H9 (cell line): Measurements from ENCODE around the gene MTA3. TPM values are rescaled to one million over a fixed set of nuclear protein-coding genes. Genes with fewer than 3 reads are reported as not detected.

ENCODE experiments used
- DNase-seq: peaks from one replicate; pipeline ENCODE4 v3.0.0-alpha.2; 2017
- H2AFZ ChIP-seq: one replicate; pipeline ENCODE4 v1.6.1; 2013; ENCODE audit warnings: mild to moderate bottlenecking, low read length, control low read depth, moderate library complexity
- H2AK5ac ChIP-seq: 2 replicates; pipeline ENCODE4 v1.6.1; 2013; ENCODE audit warnings: low read length, control low read depth, mixed read lengths; ENCODE audit not compliant: insufficient read length
- H2BK120ac ChIP-seq: one replicate; pipeline ENCODE4 v1.6.1; 2013; ENCODE audit warnings: low read depth, mild to moderate bottlenecking, low read length, control low read depth, inconsistent platforms; ENCODE audit not compliant: poor library complexity, severe bottlenecking
- H2BK12ac ChIP-seq: 2 replicates; pipeline ENCODE4 v1.6.1; 2013; ENCODE audit warnings: low read length, control low read depth, mixed read lengths, low read depth; ENCODE audit not compliant: insufficient read length
- H2BK15ac ChIP-seq: 2 replicates; pipeline ENCODE4 v1.6.1; 2013; ENCODE audit warnings: low read depth, low read length, control low read depth
- H2BK20ac ChIP-seq: one replicate; pipeline ENCODE4 v1.6.1; 2013; ENCODE audit warnings: low read depth, mild to moderate bottlenecking, low read length, control low read depth, inconsistent platforms; ENCODE audit not compliant: poor library complexity, severe bottlenecking
- H2BK5ac ChIP-seq: 2 replicates; pipeline ENCODE4 v1.6.1; 2013; ENCODE audit warnings: low read length, control low read depth, mixed read lengths; ENCODE audit not compliant: insufficient read length
- H3K14ac ChIP-seq: 2 replicates; pipeline ENCODE4 v1.6.1; 2013; ENCODE audit warnings: low read length, control low read depth; ENCODE audit not compliant: insufficient read depth
- H3K18ac ChIP-seq: 2 replicates; pipeline ENCODE4 v1.6.1; 2013; ENCODE audit warnings: low read depth, mild to moderate bottlenecking, mixed read lengths, low read length, control low read depth; ENCODE audit not compliant: insufficient read length
- H3K23ac ChIP-seq: 2 replicates; pipeline ENCODE4 v1.6.1; 2013; ENCODE audit warnings: low read length, control low read depth, mixed read lengths, low read depth; ENCODE audit not compliant: insufficient read length
- H3K23me2 ChIP-seq: 2 replicates; pipeline ENCODE4 v1.6.1; 2013; ENCODE audit warnings: low read depth, mild to moderate bottlenecking, mixed read lengths, low read length, control low read depth; ENCODE audit not compliant: insufficient read length, poor library complexity, severe bottlenecking
- H3K27ac ChIP-seq: 2 replicates; pipeline ENCODE4 v1.5.1; 2013; ENCODE audit warnings: low read length, control low read depth, mixed read lengths, low read depth; ENCODE audit not compliant: insufficient read length
- H3K27me3 ChIP-seq: 2 replicates; pipeline ENCODE4 v1.6.1; 2013; ENCODE audit warnings: low read length, control low read depth, inconsistent platforms; ENCODE audit not compliant: insufficient read depth
- H3K4ac ChIP-seq: 2 replicates; pipeline ENCODE4 v1.6.1; 2013; ENCODE audit warnings: low read depth, mild to moderate bottlenecking, control low read depth, inconsistent platforms, low read length, moderate library complexity
- H3K4me1 ChIP-seq: 2 replicates; pipeline ENCODE4 v1.6.1; 2013; ENCODE audit warnings: low read length, control low read depth, inconsistent platforms; ENCODE audit not compliant: insufficient read depth
- H3K4me2 ChIP-seq: 2 replicates; pipeline ENCODE4 v1.6.1; 2013; ENCODE audit warnings: low read length, control low read depth, mixed read lengths; ENCODE audit not compliant: insufficient read length, insufficient read depth
- H3K56ac ChIP-seq: 2 replicates; pipeline ENCODE4 v1.6.1; 2013; ENCODE audit warnings: low read depth, mild to moderate bottlenecking, mixed read lengths, low read length, control low read depth; ENCODE audit not compliant: insufficient read length
- H3K79me1 ChIP-seq: 2 replicates; pipeline ENCODE4 v1.6.1; 2013; ENCODE audit warnings: low read depth, mild to moderate bottlenecking, moderate library complexity, low read length, control low read depth, inconsistent platforms; ENCODE audit not compliant: insufficient read depth, poor library complexity, severe bottlenecking
- H3K79me2 ChIP-seq: 2 replicates; pipeline ENCODE4 v1.6.1; 2013; ENCODE audit warnings: low read length, control low read depth, inconsistent platforms; ENCODE audit not compliant: insufficient read depth
- H3K9ac ChIP-seq: 2 replicates; pipeline ENCODE4 v1.6.1; 2013; ENCODE audit warnings: low read length, control low read depth, mixed read lengths; ENCODE audit not compliant: insufficient read length; ENCODE audit errors: extremely low read depth
- H3K9me3 ChIP-seq: one replicate; pipeline ENCODE4 v1.6.1; 2013; ENCODE audit warnings: low read depth, low read length, inconsistent platforms; ENCODE audit not compliant: control insufficient read depth
- H3T11ph ChIP-seq: one replicate; pipeline ENCODE4 v1.6.1; 2013; ENCODE audit warnings: mild to moderate bottlenecking, low read length, control low read depth, inconsistent platforms
- H4K20me1 ChIP-seq: one replicate; pipeline ENCODE4 v1.6.1; 2013; ENCODE audit not compliant: control insufficient read depth, insufficient read length, insufficient read depth
- H4K5ac ChIP-seq: 2 replicates; pipeline ENCODE4 v1.6.1; 2013; ENCODE audit warnings: low read depth, mild to moderate bottlenecking, mixed read lengths, low read length, control low read depth; ENCODE audit not compliant: insufficient read length
- H4K8ac ChIP-seq: replicated peaks from 2 replicates; pipeline ENCODE4 v1.6.1; 2013; ENCODE audit warnings: low read length, control low read depth, mixed read lengths, low read depth; ENCODE audit not compliant: insufficient read length
- H4K91ac ChIP-seq: 2 replicates; pipeline ENCODE4 v1.6.1; 2013; ENCODE audit warnings: low read depth, mild to moderate bottlenecking, moderate library complexity, mixed read lengths, low read length, control low read depth; ENCODE audit not compliant: insufficient read length
- H3K27ac Mint-ChIP-seq, 3 experiments: 2 replicates in 2 of 3; 3 replicates in 1 of 3; pipeline ENCODE4 v1.8.0; 2020 to 2021; ENCODE audit warnings: mixed read lengths in 3 of 3, mild to moderate bottlenecking in 1 of 3, moderate library complexity in 1 of 3
- H3K27me3 Mint-ChIP-seq: 2 replicates; pipeline ENCODE4 v1.8.0; 2021; ENCODE audit warnings: low read depth, mild to moderate bottlenecking, moderate library complexity, mixed read lengths
- H3K36me3 Mint-ChIP-seq, 3 experiments: 2 replicates in 2 of 3; 3 replicates in 1 of 3; pipeline ENCODE4 v1.8.0; 2020 to 2021; ENCODE audit warnings: low read depth in 3 of 3, mixed read lengths in 3 of 3; ENCODE audit not compliant: insufficient read depth in 1 of 3
- H3K4me1 Mint-ChIP-seq, 2 experiments: 2 replicates each; pipeline ENCODE4 v1.8.0; 2020; ENCODE audit warnings: mixed read lengths in 2 of 2
- H3K4me3 Mint-ChIP-seq, 2 experiments: 2 replicates in 1 of 2; 3 replicates in 1 of 2; pipeline ENCODE4 v1.8.0; 2020 to 2021; ENCODE audit warnings: mild to moderate bottlenecking in 2 of 2, mixed read lengths in 2 of 2, moderate library complexity in 1 of 2
- H3K9me3 Mint-ChIP-seq, 2 experiments: 2 replicates in 1 of 2; 3 replicates in 1 of 2; pipeline ENCODE4 v1.8.0; 2020; ENCODE audit warnings: mild to moderate bottlenecking in 2 of 2, mixed read lengths in 2 of 2, moderate library complexity in 1 of 2
- WGBS: extraction: QIAGEN DNeasy Blood & Tissue Kit; methylation state at CpG from one replicate; pipeline ENCODE4 v1.1.7; 2013; ENCODE audit warnings: missing lambda C conversion rate, low lambda C conversion rate, mixed read lengths; ENCODE audit not compliant: insufficient read length; ENCODE audit errors: extremely low coverage; 5-methylcytosine and 5-hydroxymethylcytosine counted together
- total RNA-seq: library from RNA; stranded (reverse); gene quantifications from 2 replicates; pipeline ENCODE4 v1.2.1, GENCODE V29; 2021
- TF ChIP-seq, protein P1 (sequence below): fragments of 200-600 bp; sonication (generic); conservative IDR thresholded peaks from 3 replicates; pipeline ENCODE4 v1.8.0; 2021; ENCODE audit warnings: antibody characterized with exemption, mild to moderate bottlenecking

Gene MTA3
- total RNA-seq, 1 experiment from 2014 or later = 253 TPM

- no peak overlapping the region for H3K56ac ChIP-seq
- Mint-ChIP-seq H3K9me3 (no peaks in the 10 kb centered on the region), H3K27me3 (no peaks in the 10 kb centered on the region), H3K27ac (no peak overlapping the region; a peak in 1 of 7 replicates), H3K4me3 (no peak overlapping the region), H3K4me1 (peaks cover 13 to 32% of the 10 kb centered on the region in 2 experiments), H3K36me3 (peaks cover 36 to 74% (median 73%) of the 10 kb centered on the region in 3 experiments; a peak in 6 of 7 replicates)
- H3K4me2 ChIP-seq = no peak overlapping the region
- no peak overlapping the region for H3K23ac ChIP-seq
- WGBS = no CpG with 5 or more reads among the region's 4 CpGs
- no peak overlapping the region for H2BK5ac ChIP-seq
- H2BK120ac ChIP-seq = no peak overlapping the region
- no peaks in the 10 kb centered on the region; the same call in 1 of the 2 replicates for H3K4me1 ChIP-seq
- no peak overlapping the region for H3K9ac ChIP-seq
- H3K9me3 ChIP-seq = no peaks in the 10 kb centered on the region
- no peak overlapping the region for H4K8ac ChIP-seq
- TF ChIP-seq, protein P1, sequence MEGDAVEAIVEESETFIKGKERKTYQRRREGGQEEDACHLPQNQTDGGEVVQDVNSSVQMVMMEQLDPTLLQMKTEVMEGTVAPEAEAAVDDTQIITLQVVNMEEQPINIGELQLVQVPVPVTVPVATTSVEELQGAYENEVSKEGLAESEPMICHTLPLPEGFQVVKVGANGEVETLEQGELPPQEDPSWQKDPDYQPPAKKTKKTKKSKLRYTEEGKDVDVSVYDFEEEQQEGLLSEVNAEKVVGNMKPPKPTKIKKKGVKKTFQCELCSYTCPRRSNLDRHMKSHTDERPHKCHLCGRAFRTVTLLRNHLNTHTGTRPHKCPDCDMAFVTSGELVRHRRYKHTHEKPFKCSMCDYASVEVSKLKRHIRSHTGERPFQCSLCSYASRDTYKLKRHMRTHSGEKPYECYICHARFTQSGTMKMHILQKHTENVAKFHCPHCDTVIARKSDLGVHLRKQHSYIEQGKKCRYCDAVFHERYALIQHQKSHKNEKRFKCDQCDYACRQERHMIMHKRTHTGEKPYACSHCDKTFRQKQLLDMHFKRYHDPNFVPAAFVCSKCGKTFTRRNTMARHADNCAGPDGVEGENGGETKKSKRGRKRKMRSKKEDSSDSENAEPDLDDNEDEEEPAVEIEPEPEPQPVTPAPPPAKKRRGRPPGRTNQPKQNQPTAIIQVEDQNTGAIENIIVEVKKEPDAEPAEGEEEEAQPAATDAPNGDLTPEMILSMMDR = no peak
- peaks cover 2% of the 10 kb centered on the region for H3K79me1 ChIP-seq
- no peak overlapping the region for H3K18ac ChIP-seq
- no peak overlapping the region for H4K91ac ChIP-seq
- no peak overlapping the region for H2AK5ac ChIP-seq
- H3K79me2 ChIP-seq = peaks cover 17% of the 10 kb centered on the region; the same call in 1 of the 2 replicates
- H4K5ac ChIP-seq = no peak overlapping the region
- H4K20me1 ChIP-seq = no peaks in the 10 kb centered on the region
- H3K27me3 ChIP-seq = no peaks in the 10 kb centered on the region
- H3K4ac ChIP-seq = no peak overlapping the region
- no peak overlapping the region for H3K14ac ChIP-seq
- no peak for DNase-seq
- no peak overlapping the region for H2BK15ac ChIP-seq
- no peak overlapping the region for H2BK12ac ChIP-seq
- no peaks in the 10 kb centered on the region for H3K23me2 ChIP-seq
- no peak overlapping the region for H3K27ac ChIP-seq
- no peak overlapping the region for H2AFZ ChIP-seq
- H3T11ph ChIP-seq = no peak overlapping the region
- H2BK20ac ChIP-seq = no peak overlapping the region
Observed at GRCh38 chr2:42585779-42586178, 17.3 kb downstream of the MTA3 start.
